B cell (primary cell): ENCODE results near the gene CFAP54. TPM values are rescaled to one million over a fixed set of nuclear protein-coding genes. Genes with fewer than 3 reads are reported as not detected.

ENCODE experiments used
- ATAC-seq: fragments of 200-7000 bp; cut with Tn5 transposase; one replicate; pipeline ENCODE4 v1.10.0; 2021; ENCODE audit warnings: low read depth, mild to moderate bottlenecking, moderate number of reproducible peaks, moderate library complexity
- CTCF ChIA-PET: fragments of 350-600 bp; sonication (Branson Sonifier 250); formaldehyde crosslinking; loops from one replicate; lab custom pipeline; 2021; ENCODE audit warnings: antibody characterized with exemption, inconsistent platforms; lab: Charles Lee
- POLR2A ChIA-PET: fragments of 350-600 bp; sonication (Branson Sonifier 250); formaldehyde crosslinking; loops from one replicate; lab custom pipeline; 2021; ENCODE audit warnings: antibody characterized with exemption; lab: Charles Lee
- DNase-seq: peaks from one replicate; pipeline ENCODE4 v3.0.0; 2013
- H2AFZ ChIP-seq: 2 replicates; pipeline ENCODE4 v1.6.1; 2012; ENCODE audit warnings: mild to moderate bottlenecking, low read depth, low read length; ENCODE audit not compliant: insufficient read depth, poor library complexity, severe bottlenecking
- H3K27ac ChIP-seq, 2 donors: 1 replicate in 1 of 2; 2 replicates in 1 of 2; pipeline ENCODE4 v1.5.1; 2012 to 2013; ENCODE audit warnings: low read length in 2 of 2, mild to moderate bottlenecking in 2 of 2, moderate library complexity in 1 of 2
- H3K27me3 ChIP-seq, 4 experiments: fragments of 200-600 bp in 1 of 4; sonication (generic) in 1 of 4; replicated peaks in 1 of 4; 1 replicate in 2 of 4; 2 replicates in 2 of 4; pipeline versions ENCODE4 v1.6.1 to v1.7.0; 2013 to 2016; ENCODE audit warnings: low read length in 3 of 4, mild to moderate bottlenecking in 2 of 4, mixed read lengths in 1 of 4, moderate library complexity in 1 of 4; ENCODE audit not compliant: insufficient read depth in 4 of 4, control insufficient read depth in 3 of 4; ENCODE audit errors: control extremely low read depth in 1 of 4
- H3K36me3 ChIP-seq, 2 experiments: replicated peaks in 1 of 2; 1 replicate in 1 of 2; 2 replicates in 1 of 2; pipeline versions ENCODE4 v1.6.1 to v1.7.1; 2013; ENCODE audit warnings: low read length in 1 of 2; ENCODE audit not compliant: insufficient read depth in 2 of 2, control insufficient read depth in 1 of 2; ENCODE audit errors: control extremely low read depth in 1 of 2, extremely low read depth in 1 of 2
- H3K4me1 ChIP-seq, 2 donors: fragments of 200-600 bp in 1 of 2; sonication (generic) in 1 of 2; 1 replicate in 1 of 2; 2 replicates in 1 of 2; pipeline versions ENCODE4 v1.5.1 to v1.6.1; 2013 to 2017; ENCODE audit warnings: low read length in 2 of 2; ENCODE audit not compliant: control insufficient read depth in 2 of 2, insufficient read depth in 2 of 2
- H3K4me2 ChIP-seq: replicated peaks from 2 replicates; pipeline ENCODE3; 2012; ENCODE audit warnings: mild to moderate bottlenecking, low read depth, low read length; ENCODE audit not compliant: poor library complexity, severe bottlenecking
- H3K4me3 ChIP-seq, 5 experiments: fragments of 200-600 bp in 1 of 5; sonication (generic) in 1 of 5; 1 replicate in 3 of 5; 2 replicates in 2 of 5; pipeline versions ENCODE4 v1.5.1 to v1.7.0; 2011 to 2016; ENCODE audit warnings: low read length in 4 of 5, mild to moderate bottlenecking in 4 of 5, low read depth in 2 of 5, control low read depth in 1 of 5, moderate library complexity in 1 of 5; ENCODE audit not compliant: insufficient read depth in 1 of 5; ENCODE audit errors: control extremely low read depth in 1 of 5, extremely low read depth in 1 of 5
- H3K79me2 ChIP-seq: fragments of 200-600 bp; sonication (generic); one replicate; pipeline ENCODE4 v1.6.0; 2016; ENCODE audit warnings: low read length; ENCODE audit not compliant: control insufficient read depth, insufficient read depth
- H3K9ac ChIP-seq: fragments of 200-600 bp; sonication (generic); 2 replicates; pipeline ENCODE4 v1.6.1; 2017; ENCODE audit warnings: mild to moderate bottlenecking, low read length, moderate library complexity
- H3K9me3 ChIP-seq, 3 donors: one replicate each; pipeline versions ENCODE4 v1.6.1 to v1.7.1; 2013; ENCODE audit warnings: low read length in 2 of 3; ENCODE audit not compliant: control insufficient read depth in 2 of 3, insufficient read depth in 1 of 3; ENCODE audit errors: control extremely low read depth in 1 of 3
- H4K20me1 ChIP-seq: 2 replicates; pipeline ENCODE4 v1.6.0; 2012; ENCODE audit warnings: mild to moderate bottlenecking, low read length; ENCODE audit not compliant: insufficient read depth, control insufficient read depth, poor library complexity, severe bottlenecking
- H3K27ac Mint-ChIP-seq: one replicate; pipeline ENCODE4 v1.8.0; 2021; ENCODE audit warnings: mixed read lengths
- H3K27me3 Mint-ChIP-seq: one replicate; pipeline ENCODE4 v1.8.0; 2021; ENCODE audit warnings: mixed read lengths
- H3K4me1 Mint-ChIP-seq: one replicate; pipeline ENCODE4 v1.8.0; 2021; ENCODE audit warnings: mixed read lengths
- H3K4me3 Mint-ChIP-seq: one replicate; pipeline ENCODE4 v1.8.0; 2021; ENCODE audit warnings: mixed read lengths
- H3K9me3 Mint-ChIP-seq: one replicate; pipeline ENCODE4 v1.8.0; 2022; ENCODE audit warnings: mixed read lengths; ENCODE audit not compliant: insufficient read depth
- CTCF ChIP-seq: fragments of 200-600 bp; IDR thresholded peaks from one replicate; pipeline ENCODE4 v1.8.0; 2022; ENCODE audit warnings: antibody characterized with exemption, mild to moderate bottlenecking
- EZH2 ChIP-seq: IDR thresholded peaks from 2 replicates; pipeline ENCODE4 v1.6.1; 2012; ENCODE audit warnings: borderline replicate concordance, low read depth, mild to moderate bottlenecking, moderate library complexity, low read length; ENCODE audit not compliant: insufficient read depth, poor library complexity, severe bottlenecking
- WGBS: methylation state at CpG from one replicate; pipeline ENCODE4 v1.1.5; 2013; ENCODE audit warnings: missing lambda C conversion rate; ENCODE audit not compliant: insufficient coverage; 5-methylcytosine and 5-hydroxymethylcytosine counted together
- intact Hi-C: fragments of 100-400 bp; cut with micrococcal nuclease; formaldehyde crosslinking; loops from one replicate; pipeline ENCODE4 v1.10.0; 2022
- polyA plus RNA-seq: library from polyadenylated mRNA; depleted of rRNA; stranded (reverse); fragments of >200 nt; gene quantifications from 2 replicates; pipeline ENCODE4 v1.2.3, GENCODE V29; 2012
- total RNA-seq, 2 donors: library from RNA; stranded (reverse); fragments of 120-200 nt in 1 of 2; gene quantifications; 1 replicate in 1 of 2; 2 replicates in 1 of 2; pipeline versions ENCODE4 v1.2.3 to v1.2.4, GENCODE V29; 2013 to 2022

Gene CFAP54
- total and polyA plus RNA-seq, 2 donors (not counting 1 experiment from before 2014, with no cell fraction given): 0.12 to 0.76 TPM

- H3K9me3 Mint-ChIP-seq: no peaks in the 10 kb centered on the region
- H3K4me3 Mint-ChIP-seq: no peak overlapping the region
- Histone ChIP-seq H3K4me1 (no peaks in the 10 kb centered on the region), H4K20me1 (no peaks in the 10 kb centered on the region), H3K9me3 (no peaks in the 10 kb centered on the region), H3K27ac (no peak overlapping the region), H3K27me3 (peaks cover 0 to 7% (median 0%) of the 10 kb centered on the region in 4 experiments), H3K9ac (no peak overlapping the region), H3K4me2 (no peak overlapping the region), H3K79me2 (no peaks in the 10 kb centered on the region), H2AFZ (no peak overlapping the region), H3K36me3 (no peaks in the 10 kb centered on the region), H3K4me3 (no peak overlapping the region)
- no peak overlapping the region for H3K27ac Mint-ChIP-seq
- no peak for ATAC-seq
- no CpG with 5 or more reads among the region's 3 CpGs for WGBS
- TF ChIP-seq CTCF (no peak), EZH2 (no peak)
- no peak for DNase-seq
- no peaks in the 10 kb centered on the region for H3K4me1 Mint-ChIP-seq
- peaks cover 7% of the 10 kb centered on the region for H3K27me3 Mint-ChIP-seq
- intact Hi-C loops: no loop called here
- ChIA-PET CTCF (no interaction called here), POLR2A (no interaction called here)
Measured at GRCh38 chr12:96821592-96821991, 332.2 kb downstream of the CFAP54 start.

- H3K27me3 ChIP-seq: peaks cover 0 to 7% (median 0%) of the 10 kb centered on the region in 4 experiments
- no peaks in the 10 kb centered on the region for H3K4me1 Mint-ChIP-seq
- ChIA-PET CTCF (no interaction called here), POLR2A (no interaction called here)
- no peaks in the 10 kb centered on the region for H3K9me3 Mint-ChIP-seq
- ATAC-seq (no peak), DNase-seq (no peak)
- no peaks in the 10 kb centered on the region for H3K9me3 ChIP-seq
- no peak overlapping the region for H3K9ac ChIP-seq
- H4K20me1 ChIP-seq: no peaks in the 10 kb centered on the region
- no peak overlapping the region for H3K4me3 ChIP-seq
- H3K4me2 ChIP-seq: no peak overlapping the region
- H2AFZ ChIP-seq: no peak overlapping the region
- peaks cover 7% of the 10 kb centered on the region for H3K27me3 Mint-ChIP-seq
- TF ChIP-seq EZH2 (no peak), CTCF (no peak)
- no peaks in the 10 kb centered on the region for H3K4me1 ChIP-seq
- no peak overlapping the region for H3K27ac ChIP-seq
- intact Hi-C loops: no loop called here
- no peak overlapping the region for H3K27ac Mint-ChIP-seq
- H3K36me3 ChIP-seq: no peaks in the 10 kb centered on the region
- 91% methylated on average over 1 of the region's 1 CpG for WGBS
- H3K4me3 Mint-ChIP-seq: no peak overlapping the region
- no peaks in the 10 kb centered on the region for H3K79me2 ChIP-seq
Measured at GRCh38 chr12:96822641-96823040, 333.3 kb downstream of the CFAP54 start.
